ENCODE measurements around the gene LRP1B.
"Not testable (repeated sequence)": the region's sequence is repeated elsewhere in the genome, so short reads cannot be mapped to it uniquely, and the experiment has no call there.

LRP1B gene

DNA sequence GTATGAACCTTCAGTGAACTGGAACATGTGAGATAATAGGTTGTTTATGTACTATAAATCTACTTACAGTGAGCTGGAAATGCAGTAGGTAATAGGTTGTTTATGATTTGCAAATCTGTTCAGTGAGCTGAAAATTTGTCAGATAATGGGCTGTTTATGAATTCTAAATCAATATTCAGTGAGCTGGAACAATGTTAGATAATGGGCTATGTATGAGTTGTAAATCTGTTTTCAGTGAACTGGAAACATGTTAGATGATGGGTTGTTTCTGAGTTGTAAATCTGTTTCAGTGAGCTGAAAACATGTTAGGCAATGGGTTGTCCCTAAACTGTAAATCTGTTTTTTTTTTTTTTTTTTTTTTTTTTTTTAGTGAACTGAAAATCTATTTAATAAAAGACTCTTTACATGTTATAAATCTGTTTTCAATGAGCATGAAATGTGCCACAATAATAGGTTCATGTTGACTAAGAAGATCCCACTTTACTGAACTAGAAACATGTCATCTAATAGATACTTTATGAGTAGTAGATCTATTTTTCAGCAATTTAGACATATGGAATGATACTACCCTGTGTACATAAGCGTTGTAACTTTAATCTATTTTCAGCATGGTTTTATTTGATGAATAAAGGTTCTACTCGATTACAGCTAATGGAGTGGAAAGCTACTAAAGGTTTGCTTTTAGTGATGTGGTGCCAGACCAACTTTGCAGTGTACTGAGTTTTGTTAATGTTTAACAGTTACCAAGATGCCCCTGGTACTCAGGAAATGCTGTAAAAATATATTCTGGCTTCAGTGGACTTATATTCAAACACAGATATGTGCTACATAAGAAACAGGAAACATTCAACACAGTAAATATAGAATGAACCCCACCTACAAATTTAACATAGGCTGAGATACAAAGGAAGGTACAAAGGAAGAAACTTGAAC, 1471.8 kb downstream of the LRP1B start:
- in situ Hi-C loops (cut with HindIII; ENCODE audit: low sequenced_read_pairs), result no loop called here

DNA sequence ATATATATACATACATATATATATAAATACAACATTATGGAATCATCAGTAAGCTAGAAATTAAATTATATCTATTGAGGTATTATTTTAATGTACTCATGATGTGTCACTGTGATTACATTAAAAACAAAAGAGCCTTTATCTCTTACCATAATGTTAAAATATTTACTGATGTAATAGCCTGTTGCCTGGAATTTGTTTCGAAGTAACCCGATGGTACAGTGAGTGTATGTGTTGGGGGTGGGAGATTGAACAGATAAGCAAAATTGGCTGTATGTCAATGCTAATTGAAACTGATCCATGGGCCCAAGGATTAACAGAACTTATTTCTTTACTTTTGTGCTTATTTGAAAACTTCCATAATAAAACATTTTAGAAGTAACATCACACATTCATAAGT, 1473.2 kb downstream of the LRP1B start:
- in situ Hi-C loops (cut with HindIII; ENCODE audit: low sequenced_read_pairs), result no loop called here

- in situ Hi-C loops (cut with HindIII; ENCODE audit: low sequenced_read_pairs), result no loop called here
Observed at GRCh38 chr2:140654565-140654964, 1476.3 kb downstream of the LRP1B start.

- in situ Hi-C loops (cut with HindIII; ENCODE audit: low sequenced_read_pairs), result no loop called here
Observed at GRCh38 chr2:140650825-140651224, 1480.0 kb downstream of the LRP1B start.

DNA sequence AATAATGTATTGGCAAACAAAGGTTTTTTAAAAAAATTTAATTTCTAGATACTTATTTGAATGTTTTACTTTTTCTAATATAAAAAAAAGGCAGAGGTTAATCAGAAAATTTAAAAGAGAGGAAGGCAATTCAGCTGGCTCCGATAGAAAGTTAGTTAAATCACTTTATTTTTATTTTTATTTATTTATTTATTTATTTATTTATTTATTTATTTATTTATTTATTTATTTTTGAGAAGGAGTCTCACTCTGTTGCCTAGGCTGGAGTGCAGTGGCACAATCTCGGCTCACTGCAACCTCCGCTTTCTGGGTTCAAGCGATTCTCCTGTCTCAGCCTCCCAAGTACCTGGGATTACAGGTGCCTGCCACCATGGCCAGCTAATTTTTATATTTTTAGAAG, 1480.7 kb downstream of the LRP1B start:
- in situ Hi-C loops (cut with HindIII; ENCODE audit: low sequenced_read_pairs), result not testable (repeated sequence)

DNA sequence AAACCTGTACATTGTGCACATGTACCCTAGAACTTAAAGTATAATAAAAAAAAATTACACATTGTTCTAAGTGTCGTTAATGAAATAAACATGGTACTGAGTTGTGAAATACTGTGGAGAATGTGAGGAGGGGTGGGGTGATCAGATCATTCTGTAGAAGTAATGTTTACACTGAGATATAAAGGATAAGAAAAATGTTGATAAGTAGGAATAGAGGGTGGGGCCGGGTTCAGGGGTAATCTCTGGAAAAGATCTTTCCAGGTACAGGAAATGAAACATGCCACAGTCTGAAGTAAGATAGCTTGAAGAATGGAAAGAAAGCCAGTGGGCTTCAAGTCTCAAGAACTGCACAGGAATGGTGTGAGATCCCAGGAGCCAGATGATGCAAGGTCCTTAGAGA, 1482.4 kb downstream of the LRP1B start:
- in situ Hi-C loops (cut with HindIII; ENCODE audit: low sequenced_read_pairs), result no loop called here

GRCh38 chr2:140643761-140644187, 1487.0 kb downstream of the LRP1B start:
- in situ Hi-C loops (cut with HindIII; ENCODE audit: low sequenced_read_pairs), result no loop called here

DNA sequence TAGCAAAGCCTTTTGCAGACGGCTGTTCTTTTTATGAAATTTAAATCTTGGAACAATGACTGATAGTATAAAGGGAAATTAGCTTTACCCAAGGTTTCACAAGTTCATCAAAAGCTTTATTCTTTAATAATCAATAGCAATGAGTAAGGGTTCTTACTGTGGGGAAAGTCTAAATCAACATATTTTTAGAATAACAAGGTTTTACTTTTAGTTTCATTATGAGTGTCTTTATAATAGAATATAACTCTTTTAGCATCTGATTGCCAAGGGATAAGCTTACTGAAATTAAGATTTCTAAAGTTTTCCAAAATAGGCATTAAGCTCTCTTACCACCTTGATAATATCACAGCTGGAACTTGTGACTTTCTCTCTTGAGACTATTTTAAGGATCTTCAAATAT, 1489.7 kb downstream of the LRP1B start:
- in situ Hi-C loops (cut with HindIII; ENCODE audit: low sequenced_read_pairs), result no loop called here

DNA sequence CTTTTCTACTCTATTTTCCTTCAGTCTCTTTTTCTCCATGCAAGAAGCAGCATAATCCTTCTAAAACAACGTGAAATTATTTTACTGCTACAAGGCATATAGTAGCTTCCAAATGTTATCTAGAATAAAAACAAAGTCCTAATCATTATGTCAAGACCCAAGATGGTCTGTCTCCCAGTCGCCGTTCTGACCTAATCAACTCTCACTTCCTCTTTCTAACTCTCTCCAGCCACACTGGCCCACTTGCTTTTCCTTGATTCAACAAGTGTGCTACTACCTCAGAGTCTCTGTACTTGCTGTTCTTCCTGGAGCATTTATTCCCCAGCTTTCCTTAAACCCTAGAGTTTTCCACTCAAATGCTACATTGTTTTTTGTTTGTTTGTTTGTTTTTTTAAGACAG, 1491.2 kb downstream of the LRP1B start:
- in situ Hi-C loops (cut with HindIII; ENCODE audit: low sequenced_read_pairs), result no loop called here

GRCh38 chr2:140630557-140630956, 1500.3 kb downstream of the LRP1B start:
- in situ Hi-C loops (cut with HindIII; ENCODE audit: low sequenced_read_pairs), result no loop called here

- in situ Hi-C loops (cut with HindIII; ENCODE audit: low sequenced_read_pairs), result no loop called here
Observed at GRCh38 chr2:140627885-140628284, 1502.9 kb downstream of the LRP1B start.

GRCh38 chr2:140627136-140627535, 1503.7 kb downstream of the LRP1B start:
- in situ Hi-C loops (cut with HindIII; ENCODE audit: low sequenced_read_pairs), result no loop called here

DNA sequence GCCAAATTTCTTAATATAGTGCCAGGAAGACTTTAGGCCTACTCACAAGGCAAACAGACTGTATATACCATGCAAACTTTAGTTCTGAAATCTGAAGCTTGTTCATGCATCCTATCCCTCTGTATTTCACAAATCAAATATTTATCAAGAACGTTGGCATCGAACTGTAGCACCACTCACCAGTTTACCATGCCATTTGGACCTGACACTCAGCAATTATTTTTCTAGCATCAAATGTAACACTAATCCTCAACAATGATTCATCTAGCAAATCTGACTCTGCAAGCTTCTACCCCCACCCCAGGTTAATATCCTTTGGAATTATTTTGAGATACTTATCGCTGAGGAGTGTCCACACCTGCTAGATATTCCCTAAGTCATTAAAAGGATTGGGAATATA, 1506.6 kb downstream of the LRP1B start:
- in situ Hi-C loops (cut with HindIII; ENCODE audit: low sequenced_read_pairs), result no loop called here

DNA sequence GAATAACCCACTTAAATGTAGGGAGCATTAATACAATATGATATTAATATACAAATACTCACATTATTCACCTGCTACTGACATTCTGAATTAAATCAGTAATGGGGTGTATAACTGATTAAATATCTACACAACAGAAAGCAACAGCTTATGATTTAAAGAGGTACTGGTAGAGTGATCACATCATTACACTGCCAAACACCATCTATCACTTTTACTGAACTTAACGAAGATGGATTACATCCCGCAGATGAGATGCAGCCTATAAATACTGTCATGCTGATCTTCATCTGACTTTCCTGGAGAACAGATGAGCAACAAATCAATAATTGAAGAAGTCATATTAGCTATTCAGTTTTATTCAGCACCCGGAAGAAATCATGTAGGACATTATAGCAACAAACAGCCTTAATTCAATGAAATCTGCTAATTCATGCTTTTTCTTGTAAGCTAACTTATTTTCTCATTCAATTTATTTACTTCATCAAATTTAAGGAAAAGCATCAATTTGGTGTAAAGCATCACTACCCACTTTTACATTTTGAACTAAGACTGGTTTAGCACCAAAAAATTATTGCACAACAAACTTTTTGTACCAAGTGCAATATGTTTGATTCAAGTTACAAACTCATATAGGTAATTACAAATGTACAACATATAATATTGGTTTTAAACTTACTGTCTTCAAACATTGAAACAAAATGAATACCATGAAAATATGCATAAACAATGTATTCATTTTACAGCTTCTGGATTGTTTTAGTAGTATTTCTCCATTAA, 1509.0 kb downstream of the LRP1B start:
- in situ Hi-C loops (cut with HindIII; ENCODE audit: low sequenced_read_pairs), result no loop called here

- in situ Hi-C loops (cut with HindIII; ENCODE audit: low sequenced_read_pairs), result no loop called here
Observed at GRCh38 chr2:140604788-140605187, 1526.0 kb downstream of the LRP1B start.

- in situ Hi-C loops (cut with HindIII; ENCODE audit: low sequenced_read_pairs), result no loop called here
Observed at GRCh38 chr2:140604096-140604495, 1526.7 kb downstream of the LRP1B start.

- in situ Hi-C loops (cut with HindIII; ENCODE audit: low sequenced_read_pairs), result no loop called here
Observed at GRCh38 chr2:140603416-140603815, 1527.4 kb downstream of the LRP1B start.

DNA sequence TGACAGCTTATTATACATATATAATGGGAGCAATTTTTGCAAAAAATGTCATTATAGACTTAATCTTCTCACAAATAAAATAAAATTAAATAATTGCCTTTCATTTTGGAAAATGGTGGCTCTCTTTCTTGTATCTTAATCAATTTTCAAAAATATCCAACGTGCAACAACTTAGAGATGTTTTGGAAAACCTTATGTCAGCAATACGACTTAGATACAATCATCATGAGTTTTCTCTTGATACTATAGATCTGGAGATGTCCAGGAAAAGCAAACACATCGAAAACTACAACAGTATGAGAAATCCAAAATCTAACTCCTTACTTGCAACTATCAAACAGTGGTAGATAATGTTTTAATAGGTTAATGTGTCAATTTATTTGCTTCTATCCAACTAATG, 1529.0 kb downstream of the LRP1B start:
- in situ Hi-C loops (cut with HindIII; ENCODE audit: low sequenced_read_pairs), result no loop called here

DNA sequence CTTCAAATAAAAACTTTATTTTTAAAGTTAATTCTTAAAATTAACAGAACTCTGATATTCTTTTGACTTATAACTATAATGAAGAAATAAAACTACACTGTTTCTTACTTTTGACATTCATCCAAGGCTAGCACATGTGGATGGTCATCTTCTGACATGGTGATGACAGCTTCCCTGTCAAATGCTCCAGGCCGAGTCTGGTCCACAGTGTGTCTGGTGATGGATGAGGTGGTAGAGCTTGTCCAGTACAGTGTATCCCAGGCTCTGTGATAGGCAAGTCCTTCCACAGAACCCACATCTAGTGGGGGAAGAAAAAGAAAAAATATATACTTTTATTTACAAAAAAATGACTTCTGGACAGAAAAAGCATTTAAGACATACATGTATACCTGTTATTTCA, 1529.5 kb downstream of the LRP1B start:
- in situ Hi-C loops (cut with HindIII; ENCODE audit: low sequenced_read_pairs), result no loop called here

GRCh38 chr2:140600116-140600515, 1530.7 kb downstream of the LRP1B start:
- in situ Hi-C loops (cut with HindIII; ENCODE audit: low sequenced_read_pairs), result no loop called here

GRCh38 chr2:140597836-140598235, 1533.0 kb downstream of the LRP1B start:
- in situ Hi-C loops (cut with HindIII; ENCODE audit: low sequenced_read_pairs), result no loop called here

- in situ Hi-C loops (cut with HindIII; ENCODE audit: low sequenced_read_pairs), result no loop called here
Observed at GRCh38 chr2:140597205-140597604, 1533.6 kb downstream of the LRP1B start.

All from endothelial cell of hepatic sinusoid (primary cell).